MM.1S (cell line): ENCODE results near the gene TMEM163.

Source experiments
- EZH2 ChIP-seq: fragments of 300-600 bp; sonication (generic); optimal IDR thresholded peaks from 2 replicates; pipeline ENCODE3; 2017; ENCODE audit warnings: low read depth, mild to moderate bottlenecking, antibody characterized with exemption, low read length, mixed read lengths
- TF ChIP-seq, protein P1 (sequence below): fragments of 300-600 bp; sonication (generic); IDR thresholded peaks from 2 replicates; pipeline ENCODE4 v1.5.1; 2016; ENCODE audit warnings: antibody characterized with exemption, low read length, mixed read lengths

DNA sequence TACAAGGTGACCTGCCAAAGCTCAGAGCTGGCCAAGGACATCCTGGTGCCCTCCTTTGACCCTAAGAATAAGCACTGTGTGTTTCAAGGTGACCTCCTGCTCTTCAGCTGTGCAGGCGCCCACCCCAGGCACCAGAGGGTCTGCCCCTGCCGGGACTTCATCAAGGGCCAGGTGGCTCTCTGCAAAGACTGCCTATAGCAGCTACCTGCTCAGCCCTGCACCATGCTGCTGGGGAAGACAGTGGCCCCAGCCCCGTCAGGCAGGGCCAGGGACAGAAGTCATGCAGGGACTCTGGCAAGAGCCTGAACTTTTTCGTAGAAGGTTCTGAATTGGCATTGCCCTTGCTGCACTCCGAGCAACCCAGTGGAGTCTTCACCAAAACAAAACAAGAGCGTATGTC is 270.1 kb downstream of the TMEM163 start:
- TF ChIP-seq, protein P1, sequence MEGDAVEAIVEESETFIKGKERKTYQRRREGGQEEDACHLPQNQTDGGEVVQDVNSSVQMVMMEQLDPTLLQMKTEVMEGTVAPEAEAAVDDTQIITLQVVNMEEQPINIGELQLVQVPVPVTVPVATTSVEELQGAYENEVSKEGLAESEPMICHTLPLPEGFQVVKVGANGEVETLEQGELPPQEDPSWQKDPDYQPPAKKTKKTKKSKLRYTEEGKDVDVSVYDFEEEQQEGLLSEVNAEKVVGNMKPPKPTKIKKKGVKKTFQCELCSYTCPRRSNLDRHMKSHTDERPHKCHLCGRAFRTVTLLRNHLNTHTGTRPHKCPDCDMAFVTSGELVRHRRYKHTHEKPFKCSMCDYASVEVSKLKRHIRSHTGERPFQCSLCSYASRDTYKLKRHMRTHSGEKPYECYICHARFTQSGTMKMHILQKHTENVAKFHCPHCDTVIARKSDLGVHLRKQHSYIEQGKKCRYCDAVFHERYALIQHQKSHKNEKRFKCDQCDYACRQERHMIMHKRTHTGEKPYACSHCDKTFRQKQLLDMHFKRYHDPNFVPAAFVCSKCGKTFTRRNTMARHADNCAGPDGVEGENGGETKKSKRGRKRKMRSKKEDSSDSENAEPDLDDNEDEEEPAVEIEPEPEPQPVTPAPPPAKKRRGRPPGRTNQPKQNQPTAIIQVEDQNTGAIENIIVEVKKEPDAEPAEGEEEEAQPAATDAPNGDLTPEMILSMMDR = no peak
- no peak for TF ChIP-seq EZH2
